Adrenal gland (tissue), 12 donors: ENCODE data around the gene RYR3. TPM values are rescaled to one million over a fixed set of nuclear protein-coding genes. Genes with fewer than 3 reads are reported as not detected.

Experiments used
- DNase-seq, 7 donors: peaks; one replicate each; pipeline ENCODE4 v3.0.0-alpha.2; 2019 to 2020
- H3K27ac ChIP-seq, 5 donors: fragments of 200-600 bp; sonication (generic) in 4 of 5; 1 replicate in 3 of 5; 2 replicates in 2 of 5; pipeline versions ENCODE4 v1.5.1 to v1.8.0; 2016 to 2020; ENCODE audit warnings: mild to moderate bottlenecking in 1 of 5
- H3K27me3 ChIP-seq: fragments of 200-600 bp; 2 replicates; pipeline ENCODE4 v1.8.0; 2021
- H3K36me3 ChIP-seq, 2 donors: fragments of 200-600 bp; replicated peaks in 1 of 2; 1 replicate in 1 of 2; 2 replicates in 1 of 2; pipeline versions ENCODE4 v1.5.1 to v1.8.0; 2018 to 2022
- H3K4me1 ChIP-seq, 2 donors: fragments of 200-600 bp; replicated peaks in 1 of 2; 1 replicate in 1 of 2; 2 replicates in 1 of 2; pipeline versions ENCODE4 v1.5.1 to v1.8.0; 2018 to 2021
- H3K4me3 ChIP-seq, 4 donors: fragments of 200-600 bp; sonication (generic) in 3 of 4; one replicate each; pipeline ENCODE4 v1.5.1; 2016 to 2018
- H3K9me3 ChIP-seq, 3 donors: fragments of 200-600 bp; sonication (generic) in 1 of 3; replicated peaks in 1 of 3; 1 replicate in 2 of 3; 2 replicates in 1 of 3; pipeline versions ENCODE4 v1.5.1 to v1.8.0; 2016 to 2021
- CTCF ChIP-seq, 6 experiments: fragments of 450-650 bp in 4 of 6; fragments of 200-600 bp in 2 of 6; sonication (generic) in 1 of 6; IDR thresholded peaks; 1 replicate in 5 of 6; 2 replicates in 1 of 6; pipeline versions ENCODE4 v1.5.1 to v1.8.0; 2016 to 2021; ENCODE audit warnings: antibody characterized with exemption in 6 of 6, mild to moderate bottlenecking in 2 of 6, moderate library complexity in 1 of 6
- POLR2A ChIP-seq, 2 donors: fragments of 450-650 bp; IDR thresholded peaks; one replicate each; pipeline ENCODE4 v1.6.1; 2017; ENCODE audit warnings: antibody characterized with exemption in 2 of 2, mild to moderate bottlenecking in 2 of 2, moderate library complexity in 1 of 2
- WGBS, 4 donors: extraction: QIAGEN DNeasy Blood & Tissue Kit in 2 of 4; methylation state at CpG; one replicate each; pipeline versions ENCODE4 v1.1.5 to v1.1.7; 2013 to 2017; 5-methylcytosine and 5-hydroxymethylcytosine counted together
- intact Hi-C, 2 donors: fragments of 100-400 bp; cut with DNase I; formaldehyde crosslinking; loops; one replicate each; pipeline versions ENCODE4 v1.14.1 to v1.15.0; 2022 to 2023
- polyA plus RNA-seq, 3 donors: library from polyadenylated mRNA; stranded (reverse); fragments of 200-250 nt in 2 of 3; fragments of 350-450 nt in 1 of 3; fragmentation: Illumina TruSeq in 1 of 3; extraction: RNeasy Lipid Tissue Mini Kit (QIAGEN cat#74804) in 1 of 3; gene quantifications; one replicate each; pipeline ENCODE4 v1.2.3, GENCODE V29; 2013 to 2014
- total RNA-seq, 9 donors: library from RNA; depleted of rRNA in 4 of 9; stranded (reverse); fragments of >200 nt in 4 of 9; fragments of 120-200 nt in 1 of 9; fragmentation: NEBNext Ultra II Directional in 1 of 9; extraction: Animal tissue kit (Norgen Biotek cat#: 25700) in 1 of 9; gene quantifications; one replicate each; pipeline versions ENCODE4 v1.1.0 to v1.2.4, GENCODE V29; 2013 to 2023
- donor health status: healthy with polysubstance abuse.
- donor health status: Bipolar disorder and iron deficiency.
- donor health status: DM: yes; HTN: yes; CAD: no.
- donor health status: DM: no; HTN: no; CAD: no.
- donor health status: DM: no; HTN: no; CAD: no.
- donor health status: DM: yes; HTN: yes; CAD: no.

The RYR3 gene
- total and polyA plus RNA-seq, 12 donors, result 0.32 to 60.7 (median 3.4) TPM

DNA sequence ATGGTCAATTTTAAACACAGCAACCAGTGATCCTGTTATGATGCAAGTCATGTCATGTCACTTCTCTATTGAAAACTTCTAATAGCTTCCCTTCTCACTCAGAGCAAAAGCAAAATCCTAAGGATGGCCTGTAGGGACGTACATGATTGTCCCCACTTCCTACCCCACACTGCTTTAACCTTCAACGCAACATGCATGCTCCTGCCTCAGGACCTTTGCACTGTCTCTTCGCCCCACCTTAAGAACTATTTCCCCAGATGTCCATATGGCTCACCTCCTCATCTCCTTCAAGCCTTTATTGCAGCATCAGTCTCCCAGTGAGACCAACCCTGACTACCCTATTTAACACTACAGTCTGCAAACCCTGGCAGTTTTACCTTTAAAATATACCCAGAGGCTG is 443.5 kb downstream of the RYR3 start:
- 80 to 90% (median 83%) methylated on average over 3 of the region's 3 CpGs for WGBS, 4 donors
- Histone ChIP-seq H3K27me3 (no peaks in the 10 kb centered on the region), H3K9me3 (no peaks in the 10 kb centered on the region), H3K27ac (no peak overlapping the region), H3K4me3 (no peak overlapping the region), H3K4me1 (no peaks in the 10 kb centered on the region), H3K36me3 (no peaks in the 10 kb centered on the region)
- DNase-seq, result no peak
- no peak for TF ChIP-seq CTCF (IDR thresholded peaks at IDR 0.05)
- no peak for TF ChIP-seq POLR2A (IDR thresholded peaks at IDR 0.05)
- intact Hi-C loops, result no loop called here

- Histone ChIP-seq H3K27me3 (no peaks in the 10 kb centered on the region), H3K36me3 (no peaks in the 10 kb centered on the region), H3K27ac (no peak overlapping the region), H3K4me3 (no peak overlapping the region), H3K4me1 (no peaks in the 10 kb centered on the region), H3K9me3 (no peaks in the 10 kb centered on the region)
- intact Hi-C loops, result loop anchor here in 1 of 2 donors (2.0 kb wide), 1 partner anchor 30 kb away; no protein-coding TSS in a partner anchor
- TF ChIP-seq POLR2A (IDR thresholded peaks at IDR 0.05), result no peak
- no peak for TF ChIP-seq CTCF (IDR thresholded peaks at IDR 0.05)
- DNase-seq, result no peak
- WGBS, 4 donors, result 77 to 89% (median 87%) methylated on average over 4 to 5 of the region's 5 CpGs
Observed at GRCh38 chr15:33756961-33757360, 446.2 kb downstream of the RYR3 start.

DNA sequence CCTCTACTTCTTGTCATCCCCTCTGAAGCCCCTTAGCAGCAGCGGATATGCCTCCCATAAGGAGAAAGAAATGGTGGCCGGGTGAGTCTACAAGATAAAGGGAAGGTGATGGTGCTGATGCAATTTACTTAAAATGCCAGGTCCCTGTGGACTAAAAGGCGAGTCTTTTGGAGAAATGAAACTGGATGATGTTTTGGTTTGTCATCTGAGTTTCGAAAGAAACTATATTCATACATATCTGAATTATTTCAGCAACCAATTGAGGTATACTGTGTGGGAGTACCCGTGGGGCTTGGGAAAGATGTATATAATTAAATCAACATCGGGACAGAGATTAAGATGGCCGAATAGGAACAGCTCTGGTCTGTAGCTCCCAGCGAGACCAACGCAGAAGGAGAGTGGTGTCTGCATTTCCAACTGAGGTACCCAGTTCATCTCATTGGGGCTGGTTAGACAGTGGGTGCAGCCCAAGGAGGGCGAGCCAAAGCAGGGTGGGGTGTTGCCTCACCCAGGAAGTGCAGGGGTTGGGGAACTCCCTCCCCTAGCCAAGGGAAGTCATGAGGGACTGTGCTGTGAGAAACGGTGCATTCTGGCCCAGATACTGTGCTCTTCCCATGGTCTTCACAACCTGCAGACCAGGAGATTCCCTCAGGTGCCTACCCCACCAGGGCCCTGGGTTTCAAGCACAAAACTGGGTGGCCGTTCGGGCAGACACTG is 446.9 kb downstream of the RYR3 start:
- WGBS, 4 donors, result 74 to 81% (median 78%) methylated on average over 11 to 13 of the region's 13 CpGs
- no peaks in the 10 kb centered on the region for H3K27me3 ChIP-seq
- H3K4me1 ChIP-seq, result no peaks in the 10 kb centered on the region
- no peak overlapping the region for H3K4me3 ChIP-seq
- H3K27ac ChIP-seq, result no peak overlapping the region
- intact Hi-C loops, result loop anchor here in 1 of 2 donors (2.0 kb wide), 1 partner anchor 31 kb away; no protein-coding TSS in a partner anchor
- DNase-seq, result no peak
- TF ChIP-seq CTCF (IDR thresholded peaks at IDR 0.05), result no peak
- no peak for TF ChIP-seq POLR2A (IDR thresholded peaks at IDR 0.05)
- H3K9me3 ChIP-seq, result no peaks in the 10 kb centered on the region
- H3K36me3 ChIP-seq, result no peaks in the 10 kb centered on the region

- Histone ChIP-seq H3K36me3 (no peaks in the 10 kb centered on the region), H3K4me3 (no peak overlapping the region), H3K9me3 (no peaks in the 10 kb centered on the region), H3K4me1 (no peaks in the 10 kb centered on the region), H3K27me3 (no peaks in the 10 kb centered on the region), H3K27ac (no peak overlapping the region)
- no peak for TF ChIP-seq POLR2A (IDR thresholded peaks at IDR 0.05)
- TF ChIP-seq CTCF (IDR thresholded peaks at IDR 0.05), result peak in 5 of 6 experiments; percentile 19 to 36 (median 26)
- DNase-seq, result no peak
- intact Hi-C loops, result loop anchor here in 1 of 2 donors (10.0 kb wide), 1 partner anchor 198 kb away; the partner anchor contains the start of gene CHRM5
- 60 to 74% (median 65%) methylated on average over 7 of the region's 7 CpGs for WGBS, 4 donors
Observed at GRCh38 chr15:33766389-33766788, 455.6 kb downstream of the RYR3 start.
